HEK293 (cell line): ENCODE data around the gene USP22.

ENCODE experiments used
- CTCF ChIA-PET: fragments of 350-600 bp; formaldehyde crosslinking; extraction: SDS; loops from one replicate; lab custom pipeline; 2021; ENCODE audit warnings: antibody characterized with exemption; lab: Yijun Ruan, JAX
- POLR2A ChIA-PET: fragments of 300-600 bp; formaldehyde crosslinking; extraction: SDS; loops from one replicate; lab custom pipeline; 2020; ENCODE audit warnings: antibody characterized with exemption, inconsistent platforms; lab: Yijun Ruan, JAX
- H3K27ac ChIP-seq: fragments of 200-500 bp; sonication (Bioruptor generic); 2 replicates; pipeline ENCODE4 v1.5.1; 2014; ENCODE audit warnings: low read depth, low read length, control low read depth, inconsistent platforms; ENCODE audit errors: extremely low read depth
- H3K36me3 ChIP-seq, 2 experiments: fragments of 200-500 bp in 1 of 2; sonication (Bioruptor generic) in 1 of 2; 1 replicate in 1 of 2; 2 replicates in 1 of 2; pipeline ENCODE4 v1.5.1; 2014 to 2017; ENCODE audit warnings: inconsistent platforms in 2 of 2, low read length in 2 of 2; ENCODE audit not compliant: control insufficient read depth in 2 of 2, insufficient read depth in 1 of 2
- H3K4me1 ChIP-seq: fragments of 200-500 bp; sonication (Bioruptor generic); 2 replicates; pipeline ENCODE4 v1.5.1; 2014; ENCODE audit warnings: mild to moderate bottlenecking, low read length, inconsistent platforms; ENCODE audit not compliant: control insufficient read depth, insufficient read depth
- H3K4me3 ChIP-seq: 2 replicates; pipeline ENCODE4 v1.5.1; 2011; ENCODE audit warnings: low read depth, mild to moderate bottlenecking, control low read depth, low read length, moderate library complexity
- H3K9me3 ChIP-seq: fragments of 200-500 bp; sonication (Bioruptor generic); 2 replicates; pipeline ENCODE4 v1.5.1; 2014; ENCODE audit warnings: low read depth, low read length, inconsistent platforms; ENCODE audit not compliant: control insufficient read depth, insufficient read depth
- GFI1B ChIP-seq: fragments of 450-650 bp; formaldehyde crosslinking; IDR thresholded peaks from 2 replicates; pipeline ENCODE4 v1.5.1; 2016; ENCODE audit warnings: missing biosample characterization, missing genetic modification characterization
- KLF1 ChIP-seq: fragments of 450-650 bp; formaldehyde crosslinking; IDR thresholded peaks from 2 replicates; pipeline ENCODE4 v1.5.1; 2016; ENCODE audit warnings: missing biosample characterization, missing genetic modification characterization
- OSR2 ChIP-seq: fragments of 450-650 bp; formaldehyde crosslinking; IDR thresholded peaks from 2 replicates; pipeline ENCODE4 v1.5.1; 2016; ENCODE audit warnings: missing biosample characterization, missing genetic modification characterization
- SCRT1 ChIP-seq: fragments of 450-650 bp; formaldehyde crosslinking; IDR thresholded peaks from 2 replicates; pipeline ENCODE4 v1.5.1; 2016; ENCODE audit warnings: missing biosample characterization, missing genetic modification characterization, borderline replicate concordance
- SCRT2 ChIP-seq: fragments of 450-650 bp; formaldehyde crosslinking; IDR thresholded peaks from 2 replicates; pipeline ENCODE4 v1.5.1; 2016; ENCODE audit warnings: missing biosample characterization, missing genetic modification characterization
- ZBTB10 ChIP-seq: fragments of 450-650 bp; formaldehyde crosslinking; IDR thresholded peaks from 2 replicates; pipeline ENCODE4 v1.5.1; 2016; ENCODE audit warnings: missing biosample characterization, missing genetic modification characterization
- ZIC2 ChIP-seq: fragments of 450-650 bp; formaldehyde crosslinking; IDR thresholded peaks from 2 replicates; pipeline ENCODE4 v1.5.1; 2016; ENCODE audit warnings: missing biosample characterization, missing genetic modification characterization
- ZNF121 ChIP-seq: fragments of 450-650 bp; formaldehyde crosslinking; IDR thresholded peaks from 2 replicates; pipeline ENCODE4 v1.5.1; 2016; ENCODE audit warnings: missing biosample characterization, missing genetic modification characterization
- ZNF133 ChIP-seq: fragments of 450-650 bp; formaldehyde crosslinking; IDR thresholded peaks from 2 replicates; pipeline ENCODE4 v1.5.1; 2016; ENCODE audit warnings: missing biosample characterization, missing genetic modification characterization
- ZNF391 ChIP-seq: fragments of 450-650 bp; formaldehyde crosslinking; IDR thresholded peaks from 2 replicates; pipeline ENCODE4 v1.5.1; 2016; ENCODE audit warnings: low read depth, missing biosample characterization, missing genetic modification characterization, borderline replicate concordance
- ZNF501 ChIP-seq: fragments of 450-650 bp; formaldehyde crosslinking; IDR thresholded peaks from 2 replicates; pipeline ENCODE4 v1.5.1; 2016; ENCODE audit warnings: missing biosample characterization, missing genetic modification characterization
- ZNF529 ChIP-seq: fragments of 450-650 bp; formaldehyde crosslinking; IDR thresholded peaks from 2 replicates; pipeline ENCODE4 v1.5.1; 2017; ENCODE audit warnings: missing genetic modification characterization, missing biosample characterization; ENCODE audit not compliant: insufficient replicate concordance
- ZNF571 ChIP-seq: fragments of 450-650 bp; formaldehyde crosslinking; IDR thresholded peaks from 2 replicates; pipeline ENCODE4 v1.5.0; 2017; ENCODE audit warnings: missing biosample characterization, missing genetic modification characterization
- ZNF600 ChIP-seq: fragments of 450-650 bp; formaldehyde crosslinking; IDR thresholded peaks from 2 replicates; pipeline ENCODE4 v1.5.1; 2016; ENCODE audit warnings: missing biosample characterization, missing genetic modification characterization
- ZNF610 ChIP-seq: fragments of 450-650 bp; formaldehyde crosslinking; IDR thresholded peaks from 2 replicates; pipeline ENCODE4 v1.5.1; 2016; ENCODE audit warnings: missing biosample characterization, missing genetic modification characterization, borderline replicate concordance
- ZNF76 ChIP-seq: fragments of 450-650 bp; formaldehyde crosslinking; IDR thresholded peaks from 2 replicates; pipeline ENCODE4; 2016; ENCODE audit warnings: low read depth, missing biosample characterization, missing genetic modification characterization, borderline replicate concordance
- TF ChIP-seq, protein P1 (sequence below): fragments of 450-650 bp; formaldehyde crosslinking; IDR thresholded peaks from 2 replicates; pipeline ENCODE4 v1.5.1; 2016; ENCODE audit warnings: missing biosample characterization, missing genetic modification characterization
- TF ChIP-seq, protein P2 (sequence below): fragments of 450-650 bp; formaldehyde crosslinking; IDR thresholded peaks from 2 replicates; pipeline ENCODE4 v1.5.1; 2016; ENCODE audit warnings: missing biosample characterization, missing genetic modification characterization
- TF ChIP-seq, protein P3 (sequence below): fragments of 450-650 bp; formaldehyde crosslinking; IDR thresholded peaks from 2 replicates; pipeline ENCODE4 v1.5.1; 2016; ENCODE audit warnings: missing biosample characterization, missing genetic modification characterization, low read depth

The USP22 gene

GRCh38 chr17:20996724-20997615 lies 45.8 kb downstream of the USP22 start:
- POLR2A ChIA-PET: no interaction called here
- Histone ChIP-seq H3K27ac (no peak overlapping the region), H3K4me3 (no peak overlapping the region), H3K36me3 (peaks cover 16 to 38% of the 10 kb centered on the region in 2 experiments), H3K4me1 (peaks cover 3% of the 10 kb centered on the region; the same call in 1 of the 2 replicates), H3K9me3 (no peaks in the 10 kb centered on the region)
- CTCF ChIA-PET: interaction anchor here (0.5 kb wide), 1 partner anchor 53 kb away, joined by 3 read pairs; no protein-coding TSS in a partner anchor
- TF ChIP-seq ZNF600 (tag by site-specific recombination) (0 out of 2 replicates have a peak, but pooled peaks have one; percentile 35), ZBTB10 (no peak)
- TF ChIP-seq, all 188 proteins: peak for 1

DNA sequence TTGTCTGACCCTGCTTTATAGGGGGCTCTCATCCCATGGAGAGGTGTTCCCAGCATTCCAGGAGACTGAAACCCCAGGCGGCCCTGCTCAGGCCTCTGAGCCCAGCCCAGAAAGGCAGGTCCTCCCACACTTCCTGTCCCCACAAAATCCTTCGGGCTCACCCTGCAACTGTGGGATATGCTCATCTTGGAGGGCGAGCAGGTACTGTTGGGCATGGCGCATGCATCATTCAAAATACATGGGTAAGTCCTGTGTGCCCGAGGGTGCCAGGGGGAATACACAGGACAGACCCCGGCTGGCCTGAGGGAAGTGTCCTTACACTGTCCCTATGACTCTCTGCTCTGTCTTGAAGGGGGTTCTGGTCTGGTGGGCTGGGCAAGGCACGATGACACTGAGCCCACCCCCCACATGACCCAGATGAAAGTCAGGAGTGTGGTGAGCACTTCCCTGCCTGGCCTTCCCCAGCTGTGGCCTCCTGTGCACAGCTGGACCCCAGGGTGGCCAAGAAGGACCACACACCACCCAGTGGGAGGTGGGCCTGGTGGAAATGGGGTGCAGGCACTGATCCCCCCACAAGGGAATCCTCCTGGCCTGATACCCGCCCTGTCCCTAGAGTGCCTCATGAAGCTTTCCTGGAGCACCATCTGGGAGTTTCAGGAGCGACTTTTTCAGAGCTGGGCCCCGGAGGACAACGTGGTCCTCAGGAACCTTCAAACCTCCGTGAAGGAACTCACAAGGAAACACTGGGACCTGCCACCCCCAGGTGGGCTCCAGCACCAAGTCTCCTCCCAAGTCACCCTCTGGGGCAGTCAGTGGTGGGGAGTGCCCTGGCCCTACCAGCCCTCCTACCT lies 46.7 kb downstream of the USP22 start:
- ChIA-PET POLR2A (no interaction called here), CTCF (interaction anchor here (0.5 to 0.6 kb wide), 2 partner anchors 49 to 52 kb away, joined by 3 read pairs; no protein-coding TSS in a partner anchor)
- Histone ChIP-seq H3K4me3 (no peak overlapping the region), H3K4me1 (peaks cover 3% of the 10 kb centered on the region; the same call in 1 of the 2 replicates), H3K36me3 (peaks cover 9 to 29% of the 10 kb centered on the region in 2 experiments; a peak in 2 of 3 replicates), H3K27ac (no peak overlapping the region), H3K9me3 (no peaks in the 10 kb centered on the region)
- TF ChIP-seq ZNF610 (tag by site-specific recombination): no peak
- TF ChIP-seq ZIC2 (tag by site-specific recombination): peak; percentile 12; the same call in 1 of the 2 replicates

- ChIA-PET CTCF (interaction anchor here (0.6 to 2.1 kb wide), 3 partner anchors 51 to 349 kb away, joined by 3 to 10 read pairs (median 4); no protein-coding TSS in a partner anchor), POLR2A (no interaction called here)
- Histone ChIP-seq H3K9me3 (no peaks in the 10 kb centered on the region), H3K4me3 (no peak overlapping the region), H3K36me3 (peaks cover 3 to 22% of the 10 kb centered on the region in 2 experiments; a peak in 2 of 3 replicates), H3K27ac (no peak overlapping the region), H3K4me1 (peaks cover 3% of the 10 kb centered on the region; the same call in 1 of the 2 replicates)
- TF ChIP-seq KLF1 (tag by site-specific recombination) (no peak), OSR2 (tag by site-specific recombination) (no peak), SCRT2 (no peak), ZNF133 (tag by site-specific recombination) (no peak), ZNF501 (no peak), ZNF571 (tag by site-specific recombination) (no peak), ZNF121 (no peak), ZNF529 (no peak), GFI1B (tag by site-specific recombination) (no peak), ZNF391 (tag by site-specific recombination) (no peak), ZNF76 (no peak), SCRT1 (tag by site-specific recombination) (no peak)
- TF ChIP-seq, protein P1, sequence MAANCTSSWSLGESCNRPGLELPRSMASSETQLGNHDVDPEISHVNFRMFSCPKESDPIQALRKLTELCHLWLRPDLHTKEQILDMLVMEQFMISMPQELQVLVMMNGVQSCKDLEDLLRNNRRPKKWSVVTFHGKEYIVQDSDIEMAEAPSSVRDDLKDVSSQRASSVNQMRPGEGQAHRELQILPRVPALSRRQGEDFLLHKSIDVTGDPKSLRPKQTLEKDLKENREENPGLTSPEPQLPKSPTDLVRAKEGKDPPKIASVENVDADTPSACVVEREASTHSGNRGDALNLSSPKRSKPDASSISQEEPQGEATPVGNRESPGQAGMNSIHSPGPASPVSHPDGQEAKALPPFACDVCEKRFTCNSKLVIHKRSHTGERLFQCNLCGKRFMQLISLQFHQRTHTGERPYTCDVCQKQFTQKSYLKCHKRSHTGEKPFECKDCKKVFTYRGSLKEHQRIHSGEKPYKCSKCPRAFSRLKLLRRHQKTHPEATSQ (tag by site-specific recombination): no peak
- TF ChIP-seq, protein P2, sequence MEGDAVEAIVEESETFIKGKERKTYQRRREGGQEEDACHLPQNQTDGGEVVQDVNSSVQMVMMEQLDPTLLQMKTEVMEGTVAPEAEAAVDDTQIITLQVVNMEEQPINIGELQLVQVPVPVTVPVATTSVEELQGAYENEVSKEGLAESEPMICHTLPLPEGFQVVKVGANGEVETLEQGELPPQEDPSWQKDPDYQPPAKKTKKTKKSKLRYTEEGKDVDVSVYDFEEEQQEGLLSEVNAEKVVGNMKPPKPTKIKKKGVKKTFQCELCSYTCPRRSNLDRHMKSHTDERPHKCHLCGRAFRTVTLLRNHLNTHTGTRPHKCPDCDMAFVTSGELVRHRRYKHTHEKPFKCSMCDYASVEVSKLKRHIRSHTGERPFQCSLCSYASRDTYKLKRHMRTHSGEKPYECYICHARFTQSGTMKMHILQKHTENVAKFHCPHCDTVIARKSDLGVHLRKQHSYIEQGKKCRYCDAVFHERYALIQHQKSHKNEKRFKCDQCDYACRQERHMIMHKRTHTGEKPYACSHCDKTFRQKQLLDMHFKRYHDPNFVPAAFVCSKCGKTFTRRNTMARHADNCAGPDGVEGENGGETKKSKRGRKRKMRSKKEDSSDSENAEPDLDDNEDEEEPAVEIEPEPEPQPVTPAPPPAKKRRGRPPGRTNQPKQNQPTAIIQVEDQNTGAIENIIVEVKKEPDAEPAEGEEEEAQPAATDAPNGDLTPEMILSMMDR (tag by site-specific recombination): no peak
- TF ChIP-seq, protein P3, sequence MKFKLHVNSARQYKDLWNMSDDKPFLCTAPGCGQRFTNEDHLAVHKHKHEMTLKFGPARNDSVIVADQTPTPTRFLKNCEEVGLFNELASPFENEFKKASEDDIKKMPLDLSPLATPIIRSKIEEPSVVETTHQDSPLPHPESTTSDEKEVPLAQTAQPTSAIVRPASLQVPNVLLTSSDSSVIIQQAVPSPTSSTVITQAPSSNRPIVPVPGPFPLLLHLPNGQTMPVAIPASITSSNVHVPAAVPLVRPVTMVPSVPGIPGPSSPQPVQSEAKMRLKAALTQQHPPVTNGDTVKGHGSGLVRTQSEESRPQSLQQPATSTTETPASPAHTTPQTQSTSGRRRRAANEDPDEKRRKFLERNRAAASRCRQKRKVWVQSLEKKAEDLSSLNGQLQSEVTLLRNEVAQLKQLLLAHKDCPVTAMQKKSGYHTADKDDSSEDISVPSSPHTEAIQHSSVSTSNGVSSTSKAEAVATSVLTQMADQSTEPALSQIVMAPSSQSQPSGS (tag by site-specific recombination): no peak
These were observed 47.5 kb downstream of the USP22 start for GRCh38 chr17:20995164-20995872.
